Raji (cell line): ENCODE data around the gene FOXO6.

ENCODE experiments used
- POLR2A ChIP-seq: IDR thresholded peaks from 2 replicates; pipeline ENCODE4 v1.6.1; 2011; ENCODE audit warnings: low read depth, low read length, control low read depth; ENCODE audit not compliant: insufficient read depth

The FOXO6 gene

GRCh38 chr1:41356752-41357151, 4.5 kb upstream of the FOXO6 start:
- TF ChIP-seq POLR2A = no peak

DNA sequence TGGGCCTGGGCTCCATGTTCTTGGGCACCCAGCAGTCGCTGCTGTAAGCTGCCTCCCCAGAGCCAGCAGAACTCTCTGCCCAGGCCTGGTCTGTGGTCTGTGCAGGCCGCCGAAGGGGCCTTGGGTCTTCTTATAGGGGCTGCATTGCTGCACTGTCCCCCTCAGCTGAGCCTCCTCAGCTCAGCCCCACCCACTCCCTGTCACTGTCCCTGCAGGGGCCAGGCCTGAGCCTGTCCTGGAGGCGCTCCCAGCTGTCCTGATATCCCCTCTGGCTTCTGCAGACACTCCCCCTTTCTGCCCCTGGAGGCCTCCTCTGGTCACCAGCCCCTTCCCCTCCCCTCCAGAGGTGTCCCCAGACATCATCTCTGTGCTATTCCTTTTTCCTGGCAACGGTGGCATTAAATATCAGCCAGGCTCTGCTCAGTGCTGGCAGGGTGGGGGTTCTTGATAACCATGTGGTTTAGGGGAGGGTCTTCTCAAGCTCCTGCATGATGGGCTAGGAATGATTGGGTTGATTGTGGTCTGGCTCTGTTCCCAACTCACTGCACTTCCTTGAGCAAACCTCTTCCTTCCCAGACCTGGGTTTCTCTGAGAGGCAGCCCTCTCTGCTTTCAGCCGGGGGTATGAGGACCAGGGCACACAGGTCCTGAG, 3.7 kb upstream of the FOXO6 start:
- no peak for TF ChIP-seq POLR2A

DNA sequence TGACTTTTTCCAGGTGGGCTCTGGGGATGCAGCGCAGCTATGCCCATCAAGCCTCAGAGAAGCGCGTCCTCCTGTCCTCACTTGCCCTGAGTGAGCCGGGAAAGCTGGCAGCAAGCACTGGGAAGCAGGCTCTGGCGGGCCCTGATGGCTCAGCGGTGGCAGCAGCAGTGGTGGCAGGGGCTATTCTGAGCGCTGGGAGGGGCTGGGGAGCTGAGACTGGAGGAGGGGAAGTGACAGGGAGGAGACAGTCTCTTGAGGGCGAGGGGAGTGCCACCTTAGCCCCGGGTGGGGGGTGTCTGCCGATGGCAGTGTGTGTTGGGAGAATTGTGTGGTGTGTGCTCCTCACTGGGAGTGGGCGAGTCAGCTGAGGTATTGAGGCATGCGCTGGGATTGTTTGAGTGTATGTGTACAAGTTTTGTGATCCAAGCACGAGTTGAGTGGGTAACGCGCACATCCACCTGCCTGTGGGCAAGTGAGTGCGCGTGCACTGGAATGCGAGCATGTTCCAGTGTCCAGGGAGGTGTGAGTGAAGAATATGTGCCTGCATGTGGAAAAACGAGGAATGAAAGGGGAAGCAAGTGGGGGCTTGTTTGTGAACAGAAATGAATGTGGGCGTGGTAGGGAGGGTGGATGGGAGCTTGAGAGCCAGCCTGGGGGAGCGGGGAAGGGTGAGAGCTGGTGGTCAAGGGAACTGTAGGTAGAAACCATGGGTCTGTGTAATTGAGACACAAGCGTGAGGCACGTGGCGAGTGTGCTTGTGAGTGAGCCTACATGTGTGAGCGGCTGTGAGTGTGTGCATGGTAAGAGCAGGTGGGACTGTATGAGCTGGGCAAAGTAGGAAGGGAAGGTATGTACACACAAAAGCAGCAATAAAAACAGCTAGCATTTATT, 2.9 kb upstream of the FOXO6 start:
- TF ChIP-seq POLR2A = no peak

DNA sequence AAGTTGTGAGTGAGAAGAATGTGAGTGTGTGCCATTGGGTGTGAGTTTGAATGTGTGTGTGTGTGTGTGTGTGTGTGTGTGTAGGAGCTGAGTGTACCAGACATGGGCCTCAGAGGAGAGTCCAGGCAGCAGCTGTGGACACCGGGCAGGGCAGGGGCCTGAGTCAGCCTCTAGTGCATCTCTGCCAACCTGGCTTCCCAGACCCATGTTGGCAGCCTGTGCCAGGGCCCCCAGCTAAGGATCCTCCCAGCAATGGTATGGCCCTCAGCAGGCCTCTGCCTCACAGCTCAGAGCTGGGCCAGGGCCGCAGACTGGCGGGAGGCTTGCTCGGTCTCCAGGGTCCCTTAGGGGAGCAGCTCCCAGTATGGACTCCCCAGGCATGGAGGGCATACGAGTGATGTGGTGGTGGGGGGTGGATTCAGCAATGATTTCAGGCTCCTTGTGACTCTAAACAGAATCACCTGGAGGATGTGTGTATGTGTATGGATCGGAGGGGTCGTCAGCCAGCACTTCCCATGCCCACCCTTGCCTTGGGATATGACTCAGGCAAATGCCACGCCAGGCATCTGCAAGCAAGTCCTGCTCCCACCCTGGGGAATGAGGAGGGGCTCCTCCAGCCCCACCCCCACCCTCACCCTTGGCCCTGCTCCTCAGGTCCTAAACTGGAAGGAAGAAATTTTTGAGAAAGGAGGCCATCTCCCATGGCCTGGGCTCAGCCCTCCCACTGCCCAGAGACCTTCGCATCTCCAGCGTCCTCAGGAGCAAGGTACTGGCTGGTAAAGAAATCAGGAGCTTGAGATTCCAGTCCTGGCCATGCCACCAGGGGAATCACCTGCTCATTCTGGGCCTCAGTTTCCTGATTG, 1.8 kb upstream of the FOXO6 start:
- TF ChIP-seq POLR2A = no peak

DNA sequence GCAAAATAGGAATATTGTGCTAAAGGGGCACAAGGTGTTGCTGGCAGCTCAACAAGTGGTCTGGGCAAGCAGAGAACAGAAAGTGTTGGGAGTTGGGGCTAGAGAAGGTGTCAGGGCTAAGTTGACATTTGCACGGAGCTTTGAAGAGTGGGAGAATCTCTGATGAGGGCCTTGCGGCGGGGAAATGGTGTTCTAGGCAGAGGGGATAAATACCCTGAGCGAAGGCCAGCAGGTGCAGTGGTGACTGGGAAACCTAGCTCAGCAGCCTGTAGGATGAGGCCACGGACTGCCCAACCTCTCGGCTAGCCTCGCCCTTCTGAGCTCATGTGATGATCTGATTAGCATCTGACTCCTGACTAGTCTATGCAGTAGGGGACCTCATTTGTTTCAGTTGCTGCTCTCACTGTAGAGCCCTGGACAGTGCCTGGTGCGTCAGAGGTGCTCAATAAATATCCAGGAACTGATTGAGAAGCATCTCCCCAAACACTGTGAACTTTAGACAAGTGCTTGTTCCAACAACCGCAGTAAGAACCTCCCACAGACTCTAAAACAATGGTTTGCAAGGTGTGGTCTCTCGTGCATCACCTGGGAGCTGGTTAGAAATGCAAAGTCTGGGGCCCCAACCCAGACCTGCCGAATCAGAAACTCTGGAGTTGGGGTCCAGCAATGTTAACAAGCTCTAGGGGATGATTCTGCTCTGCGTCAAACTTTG, 1.0 kb upstream of the FOXO6 start:
- no peak for TF ChIP-seq POLR2A

- TF ChIP-seq POLR2A = no peak
Observed at GRCh38 chr1:41361495-41362356, 492 bp downstream of the FOXO6 start.

- TF ChIP-seq POLR2A = no peak
Observed at GRCh38 chr1:41362357-41362721, 1.1 kb downstream of the FOXO6 start.

DNA sequence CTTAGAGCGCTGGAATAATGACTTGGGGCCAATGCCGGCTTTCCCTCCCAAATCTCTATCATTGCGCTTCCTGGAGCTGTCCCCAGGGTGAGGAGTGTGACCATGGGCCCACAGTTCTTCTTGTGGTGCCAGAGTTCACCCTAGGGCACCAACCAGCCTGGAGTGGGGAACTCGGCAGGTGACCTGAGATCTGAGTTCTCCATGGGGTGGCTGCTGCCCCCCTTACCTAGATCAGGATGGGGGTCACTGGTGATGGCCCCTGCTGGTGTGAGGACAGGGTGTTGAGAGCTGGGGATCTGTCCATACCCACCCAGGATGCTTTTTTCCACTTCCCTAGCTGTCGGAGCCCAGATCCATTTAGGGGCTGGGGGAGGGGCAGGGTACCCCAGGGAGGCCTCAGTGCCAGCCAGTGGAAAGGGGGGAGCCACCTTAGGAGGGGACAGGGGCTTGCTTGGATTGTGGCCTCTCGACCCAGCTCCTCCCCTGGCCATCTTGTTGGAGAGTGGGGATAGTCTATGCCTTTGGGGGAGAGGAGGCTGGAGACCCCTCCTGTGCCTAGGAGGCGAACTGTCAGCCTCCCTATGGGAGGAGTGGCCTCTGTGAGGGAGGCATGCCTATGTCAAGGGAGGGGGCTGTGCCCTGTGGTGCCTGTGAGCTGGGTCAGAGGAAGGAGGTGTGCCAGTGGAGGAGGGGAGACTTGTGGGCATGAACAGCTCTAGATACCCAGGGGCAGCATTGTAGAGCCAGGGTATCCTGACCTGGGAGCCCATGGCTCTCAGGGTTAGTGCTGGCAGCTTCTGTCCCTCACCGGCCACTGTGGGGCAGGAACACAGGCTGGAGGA, 1.7 kb downstream of the FOXO6 start:
- TF ChIP-seq POLR2A = no peak

- TF ChIP-seq POLR2A = no peak
Observed at GRCh38 chr1:41363591-41364320, 2.5 kb downstream of the FOXO6 start.

DNA sequence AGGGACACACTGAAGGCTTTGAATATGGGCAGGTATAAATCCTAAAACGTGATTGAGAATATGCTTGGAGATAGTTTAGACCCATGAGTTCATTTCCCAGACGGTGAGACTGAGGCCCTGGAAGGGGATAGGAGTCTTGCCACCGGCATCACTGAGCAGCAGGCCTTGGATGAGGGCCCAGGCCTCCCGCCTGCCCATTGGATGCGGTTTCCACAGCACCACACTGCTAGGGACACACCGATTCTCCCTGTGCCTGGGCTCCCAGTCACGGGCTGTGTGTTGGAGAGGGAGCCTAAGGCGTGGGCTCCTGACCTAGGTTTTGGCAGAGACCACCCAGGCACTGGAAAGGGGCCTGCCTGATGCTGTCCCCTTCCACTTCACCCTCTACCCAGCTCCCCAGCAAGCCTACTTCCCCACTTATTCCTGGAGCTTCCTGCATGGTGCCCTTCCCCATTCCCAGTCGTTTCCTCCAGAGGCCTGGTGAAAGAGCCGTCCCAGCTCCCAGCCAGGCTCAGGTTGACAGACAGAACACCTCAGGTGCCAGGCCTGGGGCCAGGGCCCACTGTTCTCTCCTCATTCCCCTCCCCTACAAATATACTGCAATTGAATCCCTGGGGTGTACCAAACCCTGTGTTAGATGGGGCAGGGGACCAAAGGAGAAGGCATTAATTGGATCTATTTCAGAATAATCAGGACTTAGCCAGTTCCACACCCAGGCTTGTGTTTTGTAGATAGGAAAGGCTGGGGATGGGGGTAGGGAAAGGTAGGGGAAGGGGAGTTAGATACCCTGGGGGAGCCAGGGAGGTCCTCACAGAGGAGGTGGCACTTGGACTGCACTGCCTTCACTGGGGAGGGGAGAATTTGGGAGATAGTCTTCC, 3.4 kb downstream of the FOXO6 start:
- no peak for TF ChIP-seq POLR2A

- no peak for TF ChIP-seq POLR2A
Observed at GRCh38 chr1:41365320-41365633, 4.0 kb downstream of the FOXO6 start.
